A549 (cell line): ENCODE results near the gene TAF1B. TPM values are rescaled to one million over a fixed set of nuclear protein-coding genes. Genes with fewer than 3 reads are reported as not detected.

Experiments
- ATAC-seq, 2 experiments: fragments of 200-7000 bp in 1 of 2; fragments of >200 bp in 1 of 2; cut with Nextera tagmentation in 1 of 2; cut with Tn5 transposase in 1 of 2; 3 replicates each; pipeline versions ENCODE4 v1.8.0 to v1.9.1; 2018 to 2020; ENCODE audit warnings: mild to moderate bottlenecking in 1 of 2, moderate library complexity in 1 of 2
- CTCF ChIA-PET: fragments of 300-600 bp; sonication (Branson Sonifier 250); formaldehyde crosslinking; extraction: SDS; loops from one replicate; lab custom pipeline; 2021; ENCODE audit warnings: antibody characterized with exemption, inconsistent platforms; lab: Yijun Ruan, JAX
- POLR2A ChIA-PET: fragments of 350-600 bp; formaldehyde crosslinking; extraction: SDS; loops from one replicate; lab custom pipeline; 2021; ENCODE audit warnings: antibody characterized with exemption, inconsistent platforms; lab: Yijun Ruan, JAX
- DNase-seq, 2 experiments: peaks; one replicate each; pipeline versions ENCODE4 v3.0.0 to v3.0.0-alpha.2; 2011 to 2016; ENCODE audit warnings: low read depth in 1 of 2, low spot score in 1 of 2
- FAIRE-seq: peaks from 2 replicates; lab custom pipeline; 2011; peaks lifted over from hg19 to GRCh38; lab: Jason Lieb, UNC
- H3K27ac ChIP-seq, 2 experiments: fragments of >200 bp; sonication (Bioruptor Twin); formaldehyde crosslinking; 3 replicates each; pipeline ENCODE4 v1.5.1; 2016 to 2017
- H3K4me1 ChIP-seq: fragments of >200 bp; sonication (Bioruptor Twin); formaldehyde crosslinking; 3 replicates; pipeline ENCODE4 v1.6.1; 2016
- H3K4me2 ChIP-seq: fragments of >200 bp; sonication (Bioruptor Twin); formaldehyde crosslinking; 3 replicates; pipeline ENCODE4 v1.6.1; 2016
- H3K4me3 ChIP-seq: fragments of >200 bp; sonication (Bioruptor Twin); formaldehyde crosslinking; 3 replicates; pipeline ENCODE4 v1.5.1; 2016
- H3K9me3 ChIP-seq: fragments of >200 bp; sonication (Bioruptor Twin); formaldehyde crosslinking; 3 replicates; pipeline ENCODE4 v1.6.1; 2016
- BHLHE40 ChIP-seq: IDR thresholded peaks from 2 replicates; pipeline ENCODE4 v1.6.1; 2012; ENCODE audit warnings: low read depth, low read length, inconsistent platforms
- CEBPB ChIP-seq, 2 experiments: fragments of >200 bp in 1 of 2; sonication (Bioruptor Twin) in 1 of 2; formaldehyde crosslinking in 1 of 2; IDR thresholded peaks; 2 replicates each; pipeline ENCODE4 v1.6.1; 2012 to 2016
- ELK1 ChIP-seq: fragments of 150-350 bp; IDR thresholded peaks from 2 replicates; pipeline ENCODE4 v1.6.1; 2014; ENCODE audit warnings: low read depth, mild to moderate bottlenecking, low read length
- FOSB ChIP-seq: fragments of 250-450 bp; sonication (Bioruptor Pico); IDR thresholded peaks from 2 replicates; pipeline ENCODE4 v1.5.0; 2020; ENCODE audit warnings: mild to moderate bottlenecking, moderate library complexity
- FOXS1 ChIP-seq: fragments of 250-450 bp; sonication (Bioruptor Pico); IDR thresholded peaks from 2 replicates; pipeline ENCODE4 v1.5.0; 2020; ENCODE audit warnings: mild to moderate bottlenecking, moderate library complexity
- GATA3 ChIP-seq: IDR thresholded peaks from 2 replicates; pipeline ENCODE4 v1.6.1; 2012; ENCODE audit warnings: borderline replicate concordance
- HES2 ChIP-seq: fragments of >200 bp; sonication (Bioruptor Twin); formaldehyde crosslinking; IDR thresholded peaks from 2 replicates; pipeline ENCODE4 v1.6.1; 2016
- HEYL ChIP-seq: fragments of 250-450 bp; sonication (Bioruptor Pico); IDR thresholded peaks from 2 replicates; pipeline ENCODE4 v1.8.0; 2021; ENCODE audit warnings: mild to moderate bottlenecking, moderate library complexity
- HMGXB4 ChIP-seq: fragments of 250-450 bp; sonication (Bioruptor Pico); IDR thresholded peaks from 2 replicates; pipeline ENCODE4 v1.5.0; 2021; ENCODE audit warnings: mild to moderate bottlenecking, moderate library complexity, borderline replicate concordance
- HOXA7 ChIP-seq: fragments of 250-450 bp; sonication (Bioruptor Pico); IDR thresholded peaks from 2 replicates; pipeline ENCODE4 v1.5.0; 2020; ENCODE audit warnings: mild to moderate bottlenecking, moderate library complexity
- HOXB13 ChIP-seq: fragments of 250-450 bp; sonication (Bioruptor Pico); IDR thresholded peaks from 2 replicates; pipeline ENCODE4 v1.5.0; 2020; ENCODE audit warnings: low read depth, mild to moderate bottlenecking, moderate library complexity
- HOXB5 ChIP-seq: fragments of 250-450 bp; sonication (Bioruptor Pico); IDR thresholded peaks from 2 replicates; pipeline ENCODE4 v1.5.0; 2020; ENCODE audit warnings: mild to moderate bottlenecking, moderate library complexity
- NFE2L2 ChIP-seq: fragments of 150-350 bp; conservative IDR thresholded peaks from 2 replicates; pipeline ENCODE4 v1.6.1; 2014; ENCODE audit warnings: low read length
- REST ChIP-seq: fragments of 200-600 bp; sonication (generic); IDR thresholded peaks from 2 replicates; pipeline ENCODE4 v1.6.1; 2016; ENCODE audit warnings: antibody characterized with exemption, mild to moderate bottlenecking, moderate library complexity
- RFX5 ChIP-seq: fragments of 450-650 bp; IDR thresholded peaks from 2 replicates; pipeline ENCODE4 v1.7.1; 2014; ENCODE audit warnings: antibody characterized with exemption, mild to moderate bottlenecking, moderate library complexity
- TFCP2L1 ChIP-seq: fragments of 250-450 bp; sonication (Bioruptor Pico); IDR thresholded peaks from 2 replicates; pipeline ENCODE4 v1.5.0; 2021; ENCODE audit warnings: mild to moderate bottlenecking
- ZFP36 ChIP-seq: fragments of 450-650 bp; IDR thresholded peaks from 2 replicates; pipeline ENCODE4 v1.6.1; 2014; ENCODE audit warnings: borderline replicate concordance; ENCODE audit not compliant: partially characterized antibody
- ZSCAN20 ChIP-seq: fragments of 250-450 bp; sonication (Bioruptor Pico); IDR thresholded peaks from 2 replicates; pipeline ENCODE4 v1.8.0; 2022; ENCODE audit warnings: mild to moderate bottlenecking, moderate library complexity
- WGBS: methylation state at CpG from one replicate; pipeline ENCODE4 v1.1.6; 2017; ENCODE audit errors: missing lambda C conversion rate; 5-methylcytosine and 5-hydroxymethylcytosine counted together
- polyA plus RNA-seq, 4 experiments: library from polyadenylated mRNA; depleted of rRNA in 3 of 4; stranded (reverse); fragments of >200 nt; fragmentation: RNase III in 1 of 4; extraction: RNeasy Plus Mini Kit Qiagen cat#74134 plus additional on column Dnase treatment in 1 of 4; gene quantifications; 2 replicates in 3 of 4; 3 replicates in 1 of 4; pipeline ENCODE4 v1.2.3, GENCODE V29; 2011 to 2017
- TF ChIP-seq, protein P1 (sequence below): fragments of >200 bp; sonication (Bioruptor Twin); formaldehyde crosslinking; IDR thresholded peaks from 3 replicates; pipeline ENCODE4 v1.5.1; 2016
- TF ChIP-seq, protein P2 (sequence below): IDR thresholded peaks from 2 replicates; pipeline ENCODE4 v1.6.1; 2012; ENCODE audit warnings: low read depth, borderline replicate concordance

TAF1B gene
- polyA plus RNA-seq, 2 of the 4 experiments (the other 2 are of a cell fraction), result 40.6 to 51.7 TPM

GRCh38 chr2:9954136-9954535, 110.9 kb downstream of the TAF1B start:
- ChIA-PET CTCF (interaction anchor here (0.6 to 1.1 kb wide), 2 partner anchors 99 to 143 kb away, joined by 3 read pairs; no protein-coding TSS in a partner anchor), POLR2A (no interaction called here)
- H3K4me2 ChIP-seq, result no peak overlapping the region
- TF ChIP-seq, protein P1, sequence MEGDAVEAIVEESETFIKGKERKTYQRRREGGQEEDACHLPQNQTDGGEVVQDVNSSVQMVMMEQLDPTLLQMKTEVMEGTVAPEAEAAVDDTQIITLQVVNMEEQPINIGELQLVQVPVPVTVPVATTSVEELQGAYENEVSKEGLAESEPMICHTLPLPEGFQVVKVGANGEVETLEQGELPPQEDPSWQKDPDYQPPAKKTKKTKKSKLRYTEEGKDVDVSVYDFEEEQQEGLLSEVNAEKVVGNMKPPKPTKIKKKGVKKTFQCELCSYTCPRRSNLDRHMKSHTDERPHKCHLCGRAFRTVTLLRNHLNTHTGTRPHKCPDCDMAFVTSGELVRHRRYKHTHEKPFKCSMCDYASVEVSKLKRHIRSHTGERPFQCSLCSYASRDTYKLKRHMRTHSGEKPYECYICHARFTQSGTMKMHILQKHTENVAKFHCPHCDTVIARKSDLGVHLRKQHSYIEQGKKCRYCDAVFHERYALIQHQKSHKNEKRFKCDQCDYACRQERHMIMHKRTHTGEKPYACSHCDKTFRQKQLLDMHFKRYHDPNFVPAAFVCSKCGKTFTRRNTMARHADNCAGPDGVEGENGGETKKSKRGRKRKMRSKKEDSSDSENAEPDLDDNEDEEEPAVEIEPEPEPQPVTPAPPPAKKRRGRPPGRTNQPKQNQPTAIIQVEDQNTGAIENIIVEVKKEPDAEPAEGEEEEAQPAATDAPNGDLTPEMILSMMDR, result no peak
- TF ChIP-seq CEBPB (IDR thresholded peaks at IDR 0.05) (no peak), TFCP2L1 (CRISPR knock-in tag) (no peak), FOXS1 (CRISPR knock-in tag) (no peak), RFX5 (no peak), HES2 (no peak), HMGXB4 (CRISPR knock-in tag) (no peak), GATA3 (no peak), REST (no peak), ZFP36 (no peak), HOXB13 (CRISPR knock-in tag) (no peak), BHLHE40 (no peak), ELK1 (no peak), FOSB (no peak), HEYL (no peak), NFE2L2 (no peak), HOXA7 (CRISPR knock-in tag) (no peak), ZSCAN20 (no peak), HOXB5 (CRISPR knock-in tag) (no peak)
- TF ChIP-seq, protein P2, sequence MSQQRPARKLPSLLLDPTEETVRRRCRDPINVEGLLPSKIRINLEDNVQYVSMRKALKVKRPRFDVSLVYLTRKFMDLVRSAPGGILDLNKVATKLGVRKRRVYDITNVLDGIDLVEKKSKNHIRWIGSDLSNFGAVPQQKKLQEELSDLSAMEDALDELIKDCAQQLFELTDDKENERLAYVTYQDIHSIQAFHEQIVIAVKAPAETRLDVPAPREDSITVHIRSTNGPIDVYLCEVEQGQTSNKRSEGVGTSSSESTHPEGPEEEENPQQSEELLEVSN, result no peak
- no peak for DNase-seq
- no peaks in the 10 kb centered on the region for H3K4me1 ChIP-seq
- 92% methylated on average over 3 of the region's 3 CpGs for WGBS
- no peak for FAIRE-seq
- H3K27ac ChIP-seq, result no peak overlapping the region
- ATAC-seq, result no peak
- H3K9me3 ChIP-seq, result no peaks in the 10 kb centered on the region
- no peak overlapping the region for H3K4me3 ChIP-seq
